Left kidney (tissue), 2 donors: ENCODE data around the gene KRTCAP2. TPM values are rescaled to one million over a fixed set of nuclear protein-coding genes. Genes with fewer than 3 reads are reported as not detected.

Experiments
- DNase-seq: peaks from one replicate; pipeline ENCODE4 v3.0.0-alpha.2; 2013
- polyA plus RNA-seq: library from polyadenylated mRNA; unstranded; fragments of 120-200 nt; gene quantifications from one replicate; pipeline ENCODE4 v1.2.1, GENCODE V29; 2013; ENCODE audit not compliant: insufficient read length

Gene KRTCAP2
- polyA plus RNA-seq, 1 donor, result 134 TPM

- no peak for DNase-seq
Observed at GRCh38 chr1:155184835-155185782, 12.0 kb upstream of the KRTCAP2 start.

- no peak for DNase-seq
Observed at GRCh38 chr1:155184351-155184811, 11.3 kb upstream of the KRTCAP2 start.

GRCh38 chr1:155183775-155184221 lies 10.7 kb upstream of the KRTCAP2 start:
- DNase-seq, result no peak

- DNase-seq, result no peak
Observed at GRCh38 chr1:155182052-155182550, 9.0 kb upstream of the KRTCAP2 start.

- DNase-seq, result no peak
Observed at GRCh38 chr1:155181371-155182051, 8.4 kb upstream of the KRTCAP2 start.

- no peak for DNase-seq
Observed at GRCh38 chr1:155179112-155180031, 6.3 kb upstream of the KRTCAP2 start.

- DNase-seq, result no peak
Observed at GRCh38 chr1:155178441-155179111, 5.5 kb upstream of the KRTCAP2 start.

- DNase-seq, result no peak
Observed at GRCh38 chr1:155177918-155178281, 4.8 kb upstream of the KRTCAP2 start.

- DNase-seq, result no peak
Observed at GRCh38 chr1:155177192-155177917, 4.3 kb upstream of the KRTCAP2 start.

- no peak for DNase-seq
Observed at GRCh38 chr1:155176544-155177071, 3.5 kb upstream of the KRTCAP2 start.

GRCh38 chr1:155175927-155176371 lies 2.8 kb upstream of the KRTCAP2 start:
- no peak for DNase-seq

GRCh38 chr1:155175281-155175926 lies 2.3 kb upstream of the KRTCAP2 start:
- no peak for DNase-seq

GRCh38 chr1:155174324-155175280 lies 1.5 kb upstream of the KRTCAP2 start:
- DNase-seq, result no peak

GRCh38 chr1:155173478-155174323 lies 597 bp upstream of the KRTCAP2 start, which contains the start of gene TRIM46:
TSS of gene TRIM46 (plus strand) at chr1:155173849. CDS start at chr1:155173967, 118 bp downstream.
- DNase-seq, result no peak

GRCh38 chr1:155171836-155172731 lies 1.0 kb downstream of the KRTCAP2 start:
- DNase-seq, result no peak

GRCh38 chr1:155170806-155171205 lies 2.3 kb downstream of the KRTCAP2 start:
- no peak for DNase-seq
